ENCODE results near the gene CFAP65. TPM values are rescaled to one million over a fixed set of nuclear protein-coding genes. Genes with fewer than 3 reads are reported as not detected.

Gene CFAP65
- total RNA-seq, 4 donors from 2014 or later, result not detected

GRCh38 chr2:218999021-218999880 lies 42.1 kb downstream of the CFAP65 start:
- H3K36me3 ChIP-seq, result no peaks in the 10 kb centered on the region
- H3K27ac ChIP-seq (replicated peaks in 1 of 4), result no peak overlapping the region
- intact Hi-C loops (cut with DNase I), result loop anchor here (10.0 kb wide), 1 partner anchor 156 kb away; no protein-coding TSS in a partner anchor
- DNase-seq (ENCODE audit: extremely low spot score), result no peak
- H3K9me3 ChIP-seq, result no peaks in the 10 kb centered on the region
- 50% methylated on average over 8 of the region's 10 CpGs for WGBS
- H3K4me1 ChIP-seq, result peaks cover 31 to 38% (median 36%) of the 10 kb centered on the region in 4 donors
- peaks cover 5 to 100% (median 63%) of the 10 kb centered on the region in 4 donors for H3K27me3 ChIP-seq
- no peak overlapping the region for H3K4me3 ChIP-seq
- TF ChIP-seq EP300 (IDR thresholded peaks at IDR 0.05) (no peak), POLR2A (IDR thresholded peaks at IDR 0.05; ENCODE audit: low read depth) (no peak), CTCF (IDR thresholded peaks at IDR 0.05) (no peak), POLR2AphosphoS5 (IDR thresholded peaks at IDR 0.05) (no peak)

GRCh38 chr2:218998414-218999002 lies 42.8 kb downstream of the CFAP65 start:
- Histone ChIP-seq H3K4me1 (peaks cover 37 to 45% (median 43%) of the 10 kb centered on the region in 4 donors), H3K27me3 (peaks cover 5 to 100% (median 64%) of the 10 kb centered on the region in 4 donors), H3K9me3 (no peaks in the 10 kb centered on the region), H3K4me3 (no peak overlapping the region), H3K36me3 (no peaks in the 10 kb centered on the region), H3K27ac (replicated peaks in 1 of 4) (no peak overlapping the region)
- TF ChIP-seq POLR2AphosphoS5 (IDR thresholded peaks at IDR 0.05), result no peak
- no peak for TF ChIP-seq EP300 (IDR thresholded peaks at IDR 0.05)
- TF ChIP-seq CTCF (IDR thresholded peaks at IDR 0.05), result no peak
- no peak for TF ChIP-seq POLR2A (IDR thresholded peaks at IDR 0.05; ENCODE audit: low read depth)
- no peak for DNase-seq (ENCODE audit: extremely low spot score)
- intact Hi-C loops (cut with DNase I), result loop anchor here (10.0 kb wide), 1 partner anchor 156 kb away; no protein-coding TSS in a partner anchor
- WGBS, result 82% methylated on average over 12 of the region's 12 CpGs

- no peak overlapping the region for H3K27ac ChIP-seq (replicated peaks in 1 of 4)
- WGBS, result 73% methylated on average over 2 of the region's 2 CpGs
- no peak for DNase-seq (ENCODE audit: extremely low spot score)
- intact Hi-C loops (cut with DNase I), result loop anchor here (10.0 kb wide), 1 partner anchor 157 kb away; no protein-coding TSS in a partner anchor
- H3K27me3 ChIP-seq, result peaks cover 5 to 100% (median 64%) of the 10 kb centered on the region in 4 donors
- no peak overlapping the region for H3K4me3 ChIP-seq
- peaks cover 39 to 46% (median 46%) of the 10 kb centered on the region in 4 donors for H3K4me1 ChIP-seq
- no peak for TF ChIP-seq EP300 (IDR thresholded peaks at IDR 0.05)
- no peak for TF ChIP-seq POLR2AphosphoS5 (IDR thresholded peaks at IDR 0.05)
- no peak for TF ChIP-seq CTCF (IDR thresholded peaks at IDR 0.05)
- TF ChIP-seq POLR2A (IDR thresholded peaks at IDR 0.05; ENCODE audit: low read depth), result no peak
- H3K36me3 ChIP-seq, result no peaks in the 10 kb centered on the region
- no peaks in the 10 kb centered on the region for H3K9me3 ChIP-seq
Measured at GRCh38 chr2:218997731-218998130, 43.6 kb downstream of the CFAP65 start.

- 79% methylated on average over 2 of the region's 4 CpGs for WGBS
- no peaks in the 10 kb centered on the region for H3K36me3 ChIP-seq
- H3K4me3 ChIP-seq, result no peak overlapping the region
- no peak for DNase-seq (ENCODE audit: extremely low spot score)
- intact Hi-C loops (cut with DNase I), result loop anchor here (10.0 kb wide), 1 partner anchor 158 kb away; no protein-coding TSS in a partner anchor
- no peaks in the 10 kb centered on the region for H3K9me3 ChIP-seq
- no peak overlapping the region for H3K27ac ChIP-seq (replicated peaks in 1 of 4)
- peaks cover 5 to 100% (median 64%) of the 10 kb centered on the region in 4 donors for H3K27me3 ChIP-seq
- peaks cover 33 to 46% (median 40%) of the 10 kb centered on the region in 4 donors for H3K4me1 ChIP-seq
- TF ChIP-seq POLR2A (IDR thresholded peaks at IDR 0.05; ENCODE audit: low read depth) (no peak), EP300 (IDR thresholded peaks at IDR 0.05) (no peak), POLR2AphosphoS5 (IDR thresholded peaks at IDR 0.05) (no peak), CTCF (IDR thresholded peaks at IDR 0.05) (no peak)
Measured at GRCh38 chr2:218996937-218997336, 44.4 kb downstream of the CFAP65 start.
